Astrocyte (in vitro differentiated cells and primary cell): Measurements from ENCODE around the gene ITPK1.

Experiments used
- EZH2 ChIP-seq: IDR thresholded peaks from 2 replicates; pipeline ENCODE4 v1.6.1; 2012; ENCODE audit warnings: mild to moderate bottlenecking, low read length, inconsistent platforms; ENCODE audit not compliant: insufficient read depth
- TF ChIP-seq, protein P1 (sequence below): IDR thresholded peaks from 2 replicates; pipeline ENCODE4 v1.5.1; 2011; ENCODE audit warnings: low read depth, mild to moderate bottlenecking, inconsistent platforms, low read length, moderate library complexity; ENCODE audit not compliant: insufficient read depth

DNA sequence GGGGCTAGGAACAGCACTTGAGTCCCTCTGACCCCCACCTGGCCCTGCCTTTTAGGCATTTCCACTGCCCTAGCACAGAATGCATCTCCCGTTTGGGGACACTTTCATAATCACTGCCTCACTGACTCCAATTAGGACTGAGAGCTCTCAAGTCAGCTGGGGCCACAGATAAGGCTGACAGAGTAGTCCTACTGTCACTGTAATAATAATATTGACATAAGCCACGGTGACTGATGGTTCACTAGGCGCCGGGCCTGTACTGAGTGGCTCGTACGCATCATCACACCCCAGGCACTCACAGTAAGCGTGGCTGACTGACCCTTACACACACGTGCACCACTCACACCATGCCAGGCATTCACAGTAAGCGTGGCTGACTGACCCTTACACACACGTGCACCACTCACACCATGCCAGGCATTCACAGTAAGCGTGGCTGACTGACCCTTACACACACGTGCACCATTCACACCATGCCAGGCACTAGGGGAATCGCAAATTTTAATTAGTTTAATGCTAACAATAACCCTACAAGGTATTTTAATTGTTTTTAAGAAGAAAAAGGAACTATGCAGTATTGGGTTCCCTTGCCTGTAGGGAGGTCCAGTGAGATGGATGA is 105.1 kb downstream of the ITPK1 start:
- TF ChIP-seq, protein P1, sequence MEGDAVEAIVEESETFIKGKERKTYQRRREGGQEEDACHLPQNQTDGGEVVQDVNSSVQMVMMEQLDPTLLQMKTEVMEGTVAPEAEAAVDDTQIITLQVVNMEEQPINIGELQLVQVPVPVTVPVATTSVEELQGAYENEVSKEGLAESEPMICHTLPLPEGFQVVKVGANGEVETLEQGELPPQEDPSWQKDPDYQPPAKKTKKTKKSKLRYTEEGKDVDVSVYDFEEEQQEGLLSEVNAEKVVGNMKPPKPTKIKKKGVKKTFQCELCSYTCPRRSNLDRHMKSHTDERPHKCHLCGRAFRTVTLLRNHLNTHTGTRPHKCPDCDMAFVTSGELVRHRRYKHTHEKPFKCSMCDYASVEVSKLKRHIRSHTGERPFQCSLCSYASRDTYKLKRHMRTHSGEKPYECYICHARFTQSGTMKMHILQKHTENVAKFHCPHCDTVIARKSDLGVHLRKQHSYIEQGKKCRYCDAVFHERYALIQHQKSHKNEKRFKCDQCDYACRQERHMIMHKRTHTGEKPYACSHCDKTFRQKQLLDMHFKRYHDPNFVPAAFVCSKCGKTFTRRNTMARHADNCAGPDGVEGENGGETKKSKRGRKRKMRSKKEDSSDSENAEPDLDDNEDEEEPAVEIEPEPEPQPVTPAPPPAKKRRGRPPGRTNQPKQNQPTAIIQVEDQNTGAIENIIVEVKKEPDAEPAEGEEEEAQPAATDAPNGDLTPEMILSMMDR = no peak
- TF ChIP-seq EZH2 = no peak
